Measurements from ENCODE around the gene DPH5.

DPH5 gene

DNA sequence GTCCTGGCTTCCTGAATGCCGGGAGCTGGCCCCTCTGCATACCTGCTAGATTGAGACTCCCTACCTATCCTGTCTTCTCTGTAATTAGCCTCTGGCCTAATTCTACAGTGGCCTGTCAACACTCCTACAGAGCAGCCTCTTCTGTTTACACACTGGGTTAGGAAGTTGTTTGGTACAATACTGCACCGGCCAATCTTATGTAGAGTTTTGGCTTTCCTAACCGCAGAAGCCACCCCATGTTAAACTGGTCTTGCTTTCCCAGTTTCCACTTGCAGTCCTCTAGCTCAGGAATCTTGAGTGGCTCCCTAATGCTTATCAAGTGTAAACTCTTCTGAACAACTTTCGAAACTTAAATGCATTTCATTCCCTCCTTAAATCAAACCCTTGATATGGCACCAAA, 42.8 kb downstream of the DPH5 start:
- Histone ChIP-seq H2AFZ (ENCODE audit: low read length) (no peak overlapping the region), H3K4me3 (ENCODE audit: low read length, poor library complexity, severe bottlenecking) (no peak overlapping the region)

DNA sequence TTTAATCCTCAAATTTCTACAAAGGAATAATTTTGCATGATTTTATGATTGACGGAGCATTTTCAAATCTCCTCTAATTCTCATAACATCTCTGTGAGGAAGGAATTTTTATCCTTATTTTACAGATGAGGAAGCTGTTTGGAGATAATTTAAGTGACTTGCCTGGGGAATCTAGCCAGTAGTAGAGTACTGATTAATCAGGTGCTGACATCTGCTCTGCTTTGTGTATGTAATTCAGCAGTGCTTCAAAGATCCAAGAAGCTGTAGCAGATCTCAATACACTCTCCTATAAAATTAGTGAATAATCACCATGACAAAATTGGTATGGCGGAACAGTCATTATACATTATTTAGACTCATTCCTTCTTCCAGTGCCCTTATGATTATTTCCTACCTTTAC, 46.0 kb downstream of the DPH5 start:
- H4K20me1 ChIP-seq (ENCODE audit: insufficient read depth, low read length, poor library complexity, severe bottlenecking) = no peaks in the 10 kb centered on the region
- TF ChIP-seq, protein P1, sequence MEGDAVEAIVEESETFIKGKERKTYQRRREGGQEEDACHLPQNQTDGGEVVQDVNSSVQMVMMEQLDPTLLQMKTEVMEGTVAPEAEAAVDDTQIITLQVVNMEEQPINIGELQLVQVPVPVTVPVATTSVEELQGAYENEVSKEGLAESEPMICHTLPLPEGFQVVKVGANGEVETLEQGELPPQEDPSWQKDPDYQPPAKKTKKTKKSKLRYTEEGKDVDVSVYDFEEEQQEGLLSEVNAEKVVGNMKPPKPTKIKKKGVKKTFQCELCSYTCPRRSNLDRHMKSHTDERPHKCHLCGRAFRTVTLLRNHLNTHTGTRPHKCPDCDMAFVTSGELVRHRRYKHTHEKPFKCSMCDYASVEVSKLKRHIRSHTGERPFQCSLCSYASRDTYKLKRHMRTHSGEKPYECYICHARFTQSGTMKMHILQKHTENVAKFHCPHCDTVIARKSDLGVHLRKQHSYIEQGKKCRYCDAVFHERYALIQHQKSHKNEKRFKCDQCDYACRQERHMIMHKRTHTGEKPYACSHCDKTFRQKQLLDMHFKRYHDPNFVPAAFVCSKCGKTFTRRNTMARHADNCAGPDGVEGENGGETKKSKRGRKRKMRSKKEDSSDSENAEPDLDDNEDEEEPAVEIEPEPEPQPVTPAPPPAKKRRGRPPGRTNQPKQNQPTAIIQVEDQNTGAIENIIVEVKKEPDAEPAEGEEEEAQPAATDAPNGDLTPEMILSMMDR (conservative IDR thresholded peaks at IDR 0.05; ENCODE audit: low read length) = no peak
- TF ChIP-seq EZH2phosphoT487 (IDR thresholded peaks at IDR 0.05; ENCODE audit: borderline replicate concordance) = no peak

More for the DNA sequence above, 42.8 kb downstream of the DPH5 start:
- Histone ChIP-seq H3K4me2 (ENCODE audit: low read depth, low read length, poor library complexity, severe bottlenecking) (no peak overlapping the region), H3K79me2 (ENCODE audit: insufficient read depth, low read length) (no peaks in the 10 kb centered on the region), H3K27me3 (ENCODE audit: insufficient read depth, low read length, poor library complexity, severe bottlenecking) (no peaks in the 10 kb centered on the region), H3K9ac (ENCODE audit: low read depth, low read length, poor library complexity, severe bottlenecking) (no peak overlapping the region), H3K36me3 (ENCODE audit: insufficient read depth, low read length) (peaks cover 25% of the 10 kb centered on the region; the same call in 1 of the 2 replicates), H3K9me2 (replicated peaks; ENCODE audit: low read depth, low read length) (no peaks in the 10 kb centered on the region), H3K4me1 (ENCODE audit: insufficient read depth, low read length, poor library complexity, severe bottlenecking) (no peaks in the 10 kb centered on the region), H3F3A (ENCODE audit: low read depth) (no peaks in the 10 kb centered on the region), H4K20me1 (ENCODE audit: insufficient read depth, low read length, poor library complexity, severe bottlenecking) (no peaks in the 10 kb centered on the region), H3K9me3 (ENCODE audit: insufficient read depth, low read depth, low read length) (no peaks in the 10 kb centered on the region)
- TF ChIP-seq, protein P1 (conservative IDR thresholded peaks at IDR 0.05; ENCODE audit: low read length) = no peak
- TF ChIP-seq EZH2phosphoT487 (IDR thresholded peaks at IDR 0.05; ENCODE audit: borderline replicate concordance) = no peak

DNA sequence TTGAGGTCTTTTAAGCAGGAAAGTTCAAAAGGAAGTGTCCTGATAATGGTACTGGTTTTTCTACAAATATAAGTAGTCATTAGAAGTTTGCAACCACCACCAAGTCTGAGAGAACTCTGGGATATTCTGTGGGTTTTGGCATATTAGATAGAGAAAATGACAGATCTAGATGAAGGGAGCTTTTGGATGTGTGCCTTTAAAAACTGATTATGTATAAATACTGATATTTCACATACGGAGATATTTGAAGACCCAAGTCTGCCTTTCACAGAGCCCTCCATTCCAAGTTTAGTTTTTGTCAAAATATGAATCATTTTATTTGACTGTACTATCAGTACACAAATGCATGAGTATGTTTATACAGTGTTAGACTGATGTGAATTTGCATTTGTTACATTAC, 48.6 kb downstream of the DPH5 start:
- Histone ChIP-seq H3K9me3 (ENCODE audit: insufficient read depth, low read depth, low read length) (no peaks in the 10 kb centered on the region), H3K36me3 (ENCODE audit: insufficient read depth, low read length) (peaks cover 49% of the 10 kb centered on the region; the same call in 1 of the 2 replicates), H3K4me3 (ENCODE audit: low read length, poor library complexity, severe bottlenecking) (no peak overlapping the region), H3K9ac (ENCODE audit: low read depth, low read length, poor library complexity, severe bottlenecking) (no peak overlapping the region), H3K79me2 (ENCODE audit: insufficient read depth, low read length) (no peaks in the 10 kb centered on the region), H4K20me1 (ENCODE audit: insufficient read depth, low read length, poor library complexity, severe bottlenecking) (no peaks in the 10 kb centered on the region), H3F3A (ENCODE audit: low read depth) (no peaks in the 10 kb centered on the region), H3K4me1 (ENCODE audit: insufficient read depth, low read length, poor library complexity, severe bottlenecking) (no peaks in the 10 kb centered on the region), H3K9me2 (replicated peaks; ENCODE audit: low read depth, low read length) (no peaks in the 10 kb centered on the region), H3K4me2 (ENCODE audit: low read depth, low read length, poor library complexity, severe bottlenecking) (no peak overlapping the region), H2AFZ (ENCODE audit: low read length) (no peak overlapping the region), H3K27me3 (ENCODE audit: insufficient read depth, low read length, poor library complexity, severe bottlenecking) (no peaks in the 10 kb centered on the region)
- no peak for TF ChIP-seq EZH2phosphoT487 (IDR thresholded peaks at IDR 0.05; ENCODE audit: borderline replicate concordance)
- TF ChIP-seq, protein P1 (conservative IDR thresholded peaks at IDR 0.05; ENCODE audit: low read length) = no peak

More for the DNA sequence above, 46.0 kb downstream of the DPH5 start:
- Histone ChIP-seq H3K36me3 (ENCODE audit: insufficient read depth, low read length) (peaks cover 53% of the 10 kb centered on the region; the same call in 1 of the 2 replicates), H3K9me3 (ENCODE audit: insufficient read depth, low read depth, low read length) (no peaks in the 10 kb centered on the region), H3K27me3 (ENCODE audit: insufficient read depth, low read length, poor library complexity, severe bottlenecking) (no peaks in the 10 kb centered on the region), H2AFZ (ENCODE audit: low read length) (no peak overlapping the region), H3K4me2 (ENCODE audit: low read depth, low read length, poor library complexity, severe bottlenecking) (no peak overlapping the region), H3K4me1 (ENCODE audit: insufficient read depth, low read length, poor library complexity, severe bottlenecking) (no peaks in the 10 kb centered on the region), H3K9ac (ENCODE audit: low read depth, low read length, poor library complexity, severe bottlenecking) (no peak overlapping the region), H3F3A (ENCODE audit: low read depth) (no peaks in the 10 kb centered on the region), H3K79me2 (ENCODE audit: insufficient read depth, low read length) (no peaks in the 10 kb centered on the region), H3K4me3 (ENCODE audit: low read length, poor library complexity, severe bottlenecking) (no peak overlapping the region), H3K9me2 (replicated peaks; ENCODE audit: low read depth, low read length) (no peaks in the 10 kb centered on the region)
